Parathyroid adenoma (tissue), 2 donors: ENCODE results near the gene FBXL13.
"Not testable (repeated sequence)": the region's sequence is repeated elsewhere in the genome, so short reads cannot be mapped to it uniquely, and the experiment has no call there.

Source experiments
- H2AFZ ChIP-seq: fragments of 300-600 bp; sonication (generic); one replicate; pipeline ENCODE4 v1.7.0; 2017; ENCODE audit warnings: antibody characterized with exemption, mild to moderate bottlenecking
- H3K27ac ChIP-seq: fragments of 300-600 bp; sonication (generic); one replicate; pipeline ENCODE4 v1.7.0; 2017
- H3K27me3 ChIP-seq: fragments of 300-600 bp; sonication (generic); one replicate; pipeline ENCODE4 v1.7.0; 2017; ENCODE audit warnings: low read length; ENCODE audit not compliant: control insufficient read depth, insufficient read depth
- H3K36me3 ChIP-seq: fragments of 300-600 bp; sonication (generic); one replicate; pipeline ENCODE4 v1.7.0; 2017; ENCODE audit warnings: low read length; ENCODE audit not compliant: control insufficient read depth, insufficient read depth
- H3K4me1 ChIP-seq: fragments of 300-600 bp; sonication (generic); one replicate; pipeline ENCODE4 v1.7.0; 2017; ENCODE audit warnings: control low read depth
- H3K4me2 ChIP-seq: fragments of 300-600 bp; sonication (generic); one replicate; pipeline ENCODE4 v1.7.0; 2017; ENCODE audit warnings: low read length
- H3K4me3 ChIP-seq: fragments of 300-600 bp; sonication (generic); one replicate; pipeline ENCODE4 v1.7.0; 2017; ENCODE audit warnings: low read depth, low read length
- H3K79me2 ChIP-seq: fragments of 300-600 bp; sonication (generic); one replicate; pipeline ENCODE4 v1.7.0; 2017; ENCODE audit warnings: control low read depth
- H3K9ac ChIP-seq: fragments of 300-600 bp; sonication (generic); one replicate; pipeline ENCODE4 v1.7.0; 2017; ENCODE audit warnings: mild to moderate bottlenecking
- H3K9me3 ChIP-seq: fragments of 300-600 bp; sonication (generic); one replicate; pipeline ENCODE4 v1.7.0; 2017; ENCODE audit warnings: low read length; ENCODE audit not compliant: control insufficient read depth
- CTCF ChIP-seq: fragments of 300-600 bp; sonication (generic); IDR thresholded peaks from one replicate; pipeline ENCODE4 v1.7.0; 2017; ENCODE audit warnings: antibody characterized with exemption, mild to moderate bottlenecking
- donor health status: primary hyperparathyroidism.

FBXL13 gene

GRCh38 chr7:102843850-102844249 is 230.7 kb downstream of the FBXL13 start:
- no peak for TF ChIP-seq CTCF
- no peak overlapping the region for H2AFZ ChIP-seq

GRCh38 chr7:102842284-102842683 is 232.3 kb downstream of the FBXL13 start:
- no peak for TF ChIP-seq CTCF
- H3K4me1 ChIP-seq: no peaks in the 10 kb centered on the region

More at GRCh38 chr7:102843850-102844249, 230.7 kb downstream of the FBXL13 start:
- no peak overlapping the region for H3K4me2 ChIP-seq
- no peaks in the 10 kb centered on the region for H3K27me3 ChIP-seq
- no peak overlapping the region for H3K27ac ChIP-seq
- H3K9me3 ChIP-seq: no peaks in the 10 kb centered on the region
- H3K4me1 ChIP-seq: no peaks in the 10 kb centered on the region
- no peak overlapping the region for H3K4me3 ChIP-seq
- H3K79me2 ChIP-seq: no peaks in the 10 kb centered on the region
- no peaks in the 10 kb centered on the region for H3K36me3 ChIP-seq
- H3K9ac ChIP-seq: no peak overlapping the region

GRCh38 chr7:102841290-102841689 is 233.3 kb downstream of the FBXL13 start:
- H3K9ac ChIP-seq: no peak overlapping the region
- H3K4me1 ChIP-seq: no peaks in the 10 kb centered on the region
- H3K27me3 ChIP-seq: no peaks in the 10 kb centered on the region
- H3K36me3 ChIP-seq: no peaks in the 10 kb centered on the region
- no peaks in the 10 kb centered on the region for H3K9me3 ChIP-seq
- no peak for TF ChIP-seq CTCF
- H2AFZ ChIP-seq: no peak overlapping the region
- H3K4me3 ChIP-seq: no peak overlapping the region
- H3K4me2 ChIP-seq: no peak overlapping the region
- no peak overlapping the region for H3K27ac ChIP-seq
- H3K79me2 ChIP-seq: no peaks in the 10 kb centered on the region

More at GRCh38 chr7:102842284-102842683, 232.3 kb downstream of the FBXL13 start:
- Histone ChIP-seq H3K36me3 (no peaks in the 10 kb centered on the region), H3K4me3 (no peak overlapping the region), H3K27ac (no peak overlapping the region), H2AFZ (no peak overlapping the region), H3K4me2 (no peak overlapping the region), H3K9ac (no peak overlapping the region), H3K9me3 (no peaks in the 10 kb centered on the region), H3K79me2 (no peaks in the 10 kb centered on the region), H3K27me3 (no peaks in the 10 kb centered on the region)

- TF ChIP-seq CTCF: no peak
- no peak overlapping the region for H3K4me2 ChIP-seq
- no peak overlapping the region for H3K27ac ChIP-seq
- H3K4me3 ChIP-seq: no peak overlapping the region
- no peaks in the 10 kb centered on the region for H3K27me3 ChIP-seq
- H3K9ac ChIP-seq: no peak overlapping the region
- H3K36me3 ChIP-seq: no peaks in the 10 kb centered on the region
- H2AFZ ChIP-seq: no peak overlapping the region
- no peaks in the 10 kb centered on the region for H3K79me2 ChIP-seq
- H3K4me1 ChIP-seq: no peaks in the 10 kb centered on the region
- no peaks in the 10 kb centered on the region for H3K9me3 ChIP-seq
These were observed 234.2 kb downstream of the FBXL13 start for GRCh38 chr7:102840404-102840803.

GRCh38 chr7:102838572-102839101 is 236.0 kb downstream of the FBXL13 start:
- not testable (repeated sequence) for H3K9me3 ChIP-seq, H3K27ac ChIP-seq, H3K9ac ChIP-seq, H3K36me3 ChIP-seq, H3K4me1 ChIP-seq, H3K27me3 ChIP-seq, H2AFZ ChIP-seq, H3K4me2 ChIP-seq, H3K79me2 ChIP-seq, H3K4me3 ChIP-seq
